K562 (cell line): Measurements from ENCODE around the gene HSPB1. TPM values are rescaled to one million over a fixed set of nuclear protein-coding genes. Genes with fewer than 3 reads are reported as not detected.
A peak's percentile ranks its signal among the peaks of the same experiment; 100 is the strongest.

Experiments
- BMI1 ChIP-seq: fragments of 150-350 bp; IDR thresholded peaks from 2 replicates; pipeline ENCODE4 v1.6.1; 2014; ENCODE audit warnings: low read length
- ETV6 ChIP-seq, 3 experiments: fragments of 150-350 bp in 1 of 3; sonication (generic) in 1 of 3; formaldehyde crosslinking in 1 of 3; IDR thresholded peaks; 2 replicates each; pipeline versions ENCODE4 v1.6.1 to v1.8.0; 2014 to 2022; ENCODE audit warnings: borderline replicate concordance in 2 of 3, low read depth in 2 of 3, antibody characterized with exemption in 1 of 3, low read length in 1 of 3, mild to moderate bottlenecking in 1 of 3, missing genetic modification reagents in 1 of 3
- HDGF ChIP-seq: fragments of 450-650 bp; IDR thresholded peaks from 2 replicates; pipeline ENCODE4 v1.6.1; 2016
- KHSRP ChIP-seq: fragments of 450-650 bp; IDR thresholded peaks from 2 replicates; pipeline ENCODE4 v1.6.1; 2017
- LEF1 ChIP-seq: fragments of 450-650 bp; IDR thresholded peaks from 2 replicates; pipeline ENCODE4 v1.6.1; 2016; ENCODE audit warnings: mild to moderate bottlenecking
- MEF2D ChIP-seq: conservative IDR thresholded peaks from 2 replicates; pipeline ENCODE4 v1.6.1; 2016; ENCODE audit warnings: low read depth, missing genetic modification characterization, missing compliant biosample characterization
- NR4A1 ChIP-seq, 2 experiments: fragments of 250-450 bp in 1 of 2; fragments of 450-650 bp in 1 of 2; sonication (Bioruptor Pico) in 1 of 2; IDR thresholded peaks; 2 replicates each; pipeline versions ENCODE4 v1.4.0 to v1.6.1; 2016 to 2020; ENCODE audit warnings: mild to moderate bottlenecking in 2 of 2, missing compliant biosample characterization in 1 of 2, missing genetic modification characterization in 1 of 2, moderate library complexity in 1 of 2
- PHF8 ChIP-seq: fragments of 200-600 bp; sonication (generic); IDR thresholded peaks from 2 replicates; pipeline ENCODE4 v1.6.1; 2012; ENCODE audit warnings: mixed run types, mild to moderate bottlenecking, inconsistent platforms, low read length, moderate library complexity, borderline replicate concordance
- RHOXF2B ChIP-seq: fragments of 250-450 bp; sonication (Bioruptor Pico); conservative IDR thresholded peaks from 2 replicates; pipeline ENCODE4 v1.5.1; 2021
- SMAD4 ChIP-seq: fragments of 250-450 bp; sonication (Bioruptor Pico); conservative IDR thresholded peaks from 2 replicates; pipeline ENCODE4 v1.8.0; 2021; ENCODE audit warnings: inconsistent platforms, mild to moderate bottlenecking, moderate library complexity
- SNRNP70 ChIP-seq: fragments of 200-400 bp; formaldehyde crosslinking; optimal IDR thresholded peaks from 2 replicates; pipeline ENCODE3; 2017; ENCODE audit warnings: low read depth, low read length
- TBP ChIP-seq: optimal IDR thresholded peaks from 2 replicates; pipeline ENCODE3; 2011; ENCODE audit warnings: low read depth, low read length, improper control_type of control experiment
- TRIM28 ChIP-seq: fragments of 450-650 bp; IDR thresholded peaks from 2 replicates; pipeline ENCODE4 v1.6.1; 2017
- ZNF134 ChIP-seq: fragments of 250-450 bp; sonication (Bioruptor Pico); conservative IDR thresholded peaks from 2 replicates; pipeline ENCODE4 v1.4.0; 2020
- ZNF263 ChIP-seq: sonication (generic); formaldehyde crosslinking; IDR thresholded peaks from 2 replicates; pipeline ENCODE4 v1.8.0; 2022; ENCODE audit warnings: mild to moderate bottlenecking, missing genetic modification reagents, borderline replicate concordance
- ZNF41 ChIP-seq: fragments of 250-450 bp; sonication (Bioruptor Pico); conservative IDR thresholded peaks from 2 replicates; pipeline ENCODE4 v1.4.0; 2020; ENCODE audit warnings: mild to moderate bottlenecking
- polyA plus RNA-seq, 8 experiments: library from polyadenylated mRNA; depleted of rRNA in 4 of 8; stranded (reverse) in 5 of 8; unstranded in 3 of 8; fragments of >200 nt; fragmentation: Nextera tagmentation in 2 of 8; fragmentation: Illumina TruSeq in 1 of 8; extraction: Ambion mirVana in 2 of 8; extraction: Trizol in 1 of 8; gene quantifications; 2 replicates each; pipeline versions ENCODE4 v1.2.1 to v1.2.3, GENCODE V29; 2011 to 2014; ENCODE audit warnings: inconsistent platforms in 1 of 8, missing spikeins in 1 of 8
- total RNA-seq, 7 experiments: library from RNA; depleted of rRNA in 6 of 7; stranded (reverse); fragments of >200 nt in 6 of 7; fragmentation: Illumina TruSeq in 2 of 7; extraction: Trizol in 2 of 7; gene quantifications; 2 replicates each; pipeline versions ENCODE4 v1.2.1 to v1.2.3, GENCODE V29; 2011 to 2021; ENCODE audit warnings: low replicate concordance in 1 of 7
- TF ChIP-seq, protein P1 (sequence below): fragments of 250-450 bp; sonication (Bioruptor Pico); IDR thresholded peaks from 2 replicates; pipeline ENCODE4 v1.8.0; 2021; ENCODE audit warnings: borderline replicate concordance, mild to moderate bottlenecking, moderate library complexity; ENCODE audit not compliant: poor library complexity, severe bottlenecking
- TF ChIP-seq, protein P2 (sequence below): fragments of 450-650 bp; conservative IDR thresholded peaks from 2 replicates; pipeline ENCODE4 v1.6.1; 2016; ENCODE audit warnings: missing genetic modification characterization, low read depth, mild to moderate bottlenecking, missing compliant biosample characterization, moderate library complexity
- TF ChIP-seq, protein P3 (sequence below): sonication (generic); formaldehyde crosslinking; IDR thresholded peaks from 2 replicates; pipeline ENCODE4 v1.8.0; 2023; ENCODE audit warnings: missing genetic modification reagents, mild to moderate bottlenecking, borderline replicate concordance

Gene HSPB1
- total and polyA plus RNA-seq, 9 of the 15 experiments (the other 6 are each of a cell fraction or from before 2014, with no cell fraction given) = 27.1 to 522 (median 138) TPM

DNA sequence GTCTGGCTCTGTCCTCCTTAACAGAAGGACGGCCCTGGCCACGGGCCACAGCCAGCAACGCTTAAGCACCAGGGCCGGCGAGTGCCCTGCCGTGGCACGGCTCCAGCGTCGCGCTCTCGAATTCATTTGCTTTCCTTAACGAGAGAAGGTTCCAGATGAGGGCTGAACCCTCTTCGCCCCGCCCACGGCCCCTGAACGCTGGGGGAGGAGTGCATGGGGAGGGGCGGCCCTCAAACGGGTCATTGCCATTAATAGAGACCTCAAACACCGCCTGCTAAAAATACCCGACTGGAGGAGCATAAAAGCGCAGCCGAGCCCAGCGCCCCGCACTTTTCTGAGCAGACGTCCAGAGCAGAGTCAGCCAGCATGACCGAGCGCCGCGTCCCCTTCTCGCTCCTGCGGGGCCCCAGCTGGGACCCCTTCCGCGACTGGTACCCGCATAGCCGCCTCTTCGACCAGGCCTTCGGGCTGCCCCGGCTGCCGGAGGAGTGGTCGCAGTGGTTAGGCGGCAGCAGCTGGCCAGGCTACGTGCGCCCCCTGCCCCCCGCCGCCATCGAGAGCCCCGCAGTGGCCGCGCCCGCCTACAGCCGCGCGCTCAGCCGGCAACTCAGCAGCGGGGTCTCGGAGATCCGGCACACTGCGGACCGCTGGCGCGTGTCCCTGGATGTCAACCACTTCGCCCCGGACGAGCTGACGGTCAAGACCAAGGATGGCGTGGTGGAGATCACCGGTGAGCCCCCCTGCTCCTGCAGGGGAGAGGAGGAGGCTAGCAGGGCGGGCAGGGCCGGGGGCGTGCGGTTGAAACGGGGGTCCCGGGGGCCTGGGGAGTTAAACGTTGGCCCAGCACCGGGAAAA, at the start of gene HSPB1 (continued):
- TF ChIP-seq ZNF263 (CRISPR knock-in tag) = peak; percentile 50; the same call in 1 of the 2 replicates
- no peak for TF ChIP-seq TRIM28
- TF ChIP-seq, protein P1, sequence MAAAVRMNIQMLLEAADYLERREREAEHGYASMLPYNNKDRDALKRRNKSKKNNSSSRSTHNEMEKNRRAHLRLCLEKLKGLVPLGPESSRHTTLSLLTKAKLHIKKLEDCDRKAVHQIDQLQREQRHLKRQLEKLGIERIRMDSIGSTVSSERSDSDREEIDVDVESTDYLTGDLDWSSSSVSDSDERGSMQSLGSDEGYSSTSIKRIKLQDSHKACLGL = no peak
- 0 out of 2 replicates have a peak, but pooled peaks have one; percentile 56 for TF ChIP-seq SMAD4
- peak; percentile 95 for TF ChIP-seq TBP
- TF ChIP-seq NR4A1 (CRISPR knock-in tag; IDR thresholded peaks at IDR 0.05) = 0 out of 2 replicates have a peak, but pooled peaks have one; percentile 58
- TF ChIP-seq NR4A1 (tag; IDR thresholded peaks at IDR 0.05) = no peak; the same call in 1 of the 2 replicates
- TF ChIP-seq ETV6 (IDR thresholded peaks at IDR 0.05; ENCODE audit: borderline replicate concordance in 1 of 2, low read depth in 2 of 2, low read length in 1 of 2) = no peak
- peak; percentile 43; the same call in 1 of the 2 replicates for TF ChIP-seq ETV6 (CRISPR knock-in tag; IDR thresholded peaks at IDR 0.05; ENCODE audit: borderline replicate concordance)
- TF ChIP-seq SNRNP70 = no peak
- TF ChIP-seq HDGF = peak; percentile 67; the same call in 1 of the 2 replicates
- TF ChIP-seq PHF8 = peak; percentile 74; the same call in 1 of the 2 replicates
- TF ChIP-seq ZNF134 (CRISPR knock-in tag) = peak; percentile 33; the same call in 1 of the 2 replicates
- TF ChIP-seq, protein P2, sequence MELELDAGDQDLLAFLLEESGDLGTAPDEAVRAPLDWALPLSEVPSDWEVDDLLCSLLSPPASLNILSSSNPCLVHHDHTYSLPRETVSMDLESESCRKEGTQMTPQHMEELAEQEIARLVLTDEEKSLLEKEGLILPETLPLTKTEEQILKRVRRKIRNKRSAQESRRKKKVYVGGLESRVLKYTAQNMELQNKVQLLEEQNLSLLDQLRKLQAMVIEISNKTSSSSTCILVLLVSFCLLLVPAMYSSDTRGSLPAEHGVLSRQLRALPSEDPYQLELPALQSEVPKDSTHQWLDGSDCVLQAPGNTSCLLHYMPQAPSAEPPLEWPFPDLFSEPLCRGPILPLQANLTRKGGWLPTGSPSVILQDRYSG (tag) = no peak
- TF ChIP-seq ZNF41 (CRISPR knock-in tag) = no peak
- TF ChIP-seq, protein P3, sequence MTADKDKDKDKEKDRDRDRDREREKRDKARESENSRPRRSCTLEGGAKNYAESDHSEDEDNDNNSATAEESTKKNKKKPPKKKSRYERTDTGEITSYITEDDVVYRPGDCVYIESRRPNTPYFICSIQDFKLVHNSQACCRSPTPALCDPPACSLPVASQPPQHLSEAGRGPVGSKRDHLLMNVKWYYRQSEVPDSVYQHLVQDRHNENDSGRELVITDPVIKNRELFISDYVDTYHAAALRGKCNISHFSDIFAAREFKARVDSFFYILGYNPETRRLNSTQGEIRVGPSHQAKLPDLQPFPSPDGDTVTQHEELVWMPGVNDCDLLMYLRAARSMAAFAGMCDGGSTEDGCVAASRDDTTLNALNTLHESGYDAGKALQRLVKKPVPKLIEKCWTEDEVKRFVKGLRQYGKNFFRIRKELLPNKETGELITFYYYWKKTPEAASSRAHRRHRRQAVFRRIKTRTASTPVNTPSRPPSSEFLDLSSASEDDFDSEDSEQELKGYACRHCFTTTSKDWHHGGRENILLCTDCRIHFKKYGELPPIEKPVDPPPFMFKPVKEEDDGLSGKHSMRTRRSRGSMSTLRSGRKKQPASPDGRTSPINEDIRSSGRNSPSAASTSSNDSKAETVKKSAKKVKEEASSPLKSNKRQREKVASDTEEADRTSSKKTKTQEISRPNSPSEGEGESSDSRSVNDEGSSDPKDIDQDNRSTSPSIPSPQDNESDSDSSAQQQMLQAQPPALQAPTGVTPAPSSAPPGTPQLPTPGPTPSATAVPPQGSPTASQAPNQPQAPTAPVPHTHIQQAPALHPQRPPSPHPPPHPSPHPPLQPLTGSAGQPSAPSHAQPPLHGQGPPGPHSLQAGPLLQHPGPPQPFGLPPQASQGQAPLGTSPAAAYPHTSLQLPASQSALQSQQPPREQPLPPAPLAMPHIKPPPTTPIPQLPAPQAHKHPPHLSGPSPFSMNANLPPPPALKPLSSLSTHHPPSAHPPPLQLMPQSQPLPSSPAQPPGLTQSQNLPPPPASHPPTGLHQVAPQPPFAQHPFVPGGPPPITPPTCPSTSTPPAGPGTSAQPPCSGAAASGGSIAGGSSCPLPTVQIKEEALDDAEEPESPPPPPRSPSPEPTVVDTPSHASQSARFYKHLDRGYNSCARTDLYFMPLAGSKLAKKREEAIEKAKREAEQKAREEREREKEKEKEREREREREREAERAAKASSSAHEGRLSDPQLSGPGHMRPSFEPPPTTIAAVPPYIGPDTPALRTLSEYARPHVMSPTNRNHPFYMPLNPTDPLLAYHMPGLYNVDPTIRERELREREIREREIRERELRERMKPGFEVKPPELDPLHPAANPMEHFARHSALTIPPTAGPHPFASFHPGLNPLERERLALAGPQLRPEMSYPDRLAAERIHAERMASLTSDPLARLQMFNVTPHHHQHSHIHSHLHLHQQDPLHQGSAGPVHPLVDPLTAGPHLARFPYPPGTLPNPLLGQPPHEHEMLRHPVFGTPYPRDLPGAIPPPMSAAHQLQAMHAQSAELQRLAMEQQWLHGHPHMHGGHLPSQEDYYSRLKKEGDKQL (CRISPR knock-in tag) = no peak; the same call in 1 of the 2 replicates
- peak; percentile 82; the same call in 1 of the 2 replicates for TF ChIP-seq RHOXF2B (CRISPR knock-in tag)
- no peak for TF ChIP-seq KHSRP
- TF ChIP-seq BMI1 = no peak
- TF ChIP-seq LEF1 = 0 out of 2 replicates have a peak, but pooled peaks have one; percentile 64
- TF ChIP-seq MEF2D (tag) = peak; percentile 96
